EL (cell line): ENCODE measurements around the gene RNASE4.

Experiments
- DNase-seq: peaks from one replicate; pipeline ENCODE4 v3.0.0-alpha.2; 2016

The RNASE4 gene

GRCh38 chr14:20746566-20746965, 62.2 kb downstream of the RNASE4 start:
- DNase-seq = no peak

- DNase-seq = no peak
Measured at GRCh38 chr14:20748439-20748838, 64.1 kb downstream of the RNASE4 start.

- no peak for DNase-seq
Measured at GRCh38 chr14:20750194-20750593, 65.8 kb downstream of the RNASE4 start.
